Stimulated activated memory B cell treated with anti-CD40 and anti-IgM and Interleukin-4, amounts not matched to agents 10 μg/mL and 1 μg/mL and 100 μg/mL, for 72 hours (primary cell): Measurements from ENCODE around the gene FOLR2.
"Not testable (repeated sequence)": the region's sequence is repeated elsewhere in the genome, so short reads cannot be mapped to it uniquely, and the experiment has no call there.

Experiments used
- ATAC-seq: fragments of 150-1000 bp; cut with Tn5 transposase; 2 replicates; pipeline ENCODE4 v1.10.0; 2021
- H3K27ac Mint-ChIP-seq: one replicate; pipeline ENCODE4 v1.8.0; 2022; ENCODE audit warnings: mild to moderate bottlenecking, mixed read lengths
- H3K27me3 Mint-ChIP-seq: one replicate; pipeline ENCODE4 v1.8.0; 2022; ENCODE audit warnings: mixed read lengths
- H3K36me3 Mint-ChIP-seq: one replicate; pipeline ENCODE4 v1.8.0; 2022; ENCODE audit warnings: mixed read lengths
- H3K4me1 Mint-ChIP-seq: one replicate; pipeline ENCODE4 v1.8.0; 2022; ENCODE audit warnings: mixed read lengths
- H3K4me3 Mint-ChIP-seq: one replicate; pipeline ENCODE4 v1.8.0; 2022; ENCODE audit warnings: mild to moderate bottlenecking, moderate library complexity, mixed read lengths
- H3K9me3 Mint-ChIP-seq: one replicate; pipeline ENCODE4 v1.8.0; 2022; ENCODE audit warnings: mixed read lengths

FOLR2 gene

DNA sequence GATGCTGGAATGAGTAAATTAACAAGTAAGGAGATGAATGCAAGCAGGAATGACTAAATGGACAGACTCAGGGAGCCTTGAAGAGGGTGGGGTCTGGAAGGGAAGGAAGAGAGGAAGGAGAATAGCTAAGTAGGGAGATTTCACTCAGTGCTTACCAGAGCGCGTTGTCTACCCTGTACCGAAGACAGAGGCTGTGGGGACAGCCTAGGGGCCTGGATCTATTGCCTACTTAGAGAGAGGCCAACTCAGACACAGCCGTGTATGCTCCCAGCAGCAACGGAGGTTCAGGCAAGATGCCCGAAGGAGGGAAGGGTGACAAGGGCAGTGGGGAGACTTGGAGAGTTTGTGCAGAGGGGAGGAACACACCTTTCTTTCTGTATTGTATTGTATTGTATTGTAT is at the start of gene FOLR2:
FOLR2 (plus strand) TSS at position 157 of the 400 bp plus-strand sequence. CDS start 1,791 bp downstream, outside the sequence.
- H3K27ac Mint-ChIP-seq, result peak within 1 kb of the TSS; percentile 26
- no peak for ATAC-seq
- H3K9me3 Mint-ChIP-seq, result no peaks in the 10 kb centered on the region
- no peaks in the 10 kb centered on the region for H3K36me3 Mint-ChIP-seq
- peaks cover 41% of the 10 kb centered on the region for H3K4me1 Mint-ChIP-seq
- no peak within 1 kb of the TSS for H3K4me3 Mint-ChIP-seq
- H3K27me3 Mint-ChIP-seq, result no peaks in the 10 kb centered on the region

GRCh38 chr11:72169046-72169555 is 47.5 kb upstream of the FOLR2 start:
- not testable (repeated sequence) for H3K27ac Mint-ChIP-seq, ATAC-seq, H3K4me3 Mint-ChIP-seq, H3K4me1 Mint-ChIP-seq, H3K9me3 Mint-ChIP-seq, H3K36me3 Mint-ChIP-seq
- H3K27me3 Mint-ChIP-seq, result peaks cover 17% of the 10 kb centered on the region

DNA sequence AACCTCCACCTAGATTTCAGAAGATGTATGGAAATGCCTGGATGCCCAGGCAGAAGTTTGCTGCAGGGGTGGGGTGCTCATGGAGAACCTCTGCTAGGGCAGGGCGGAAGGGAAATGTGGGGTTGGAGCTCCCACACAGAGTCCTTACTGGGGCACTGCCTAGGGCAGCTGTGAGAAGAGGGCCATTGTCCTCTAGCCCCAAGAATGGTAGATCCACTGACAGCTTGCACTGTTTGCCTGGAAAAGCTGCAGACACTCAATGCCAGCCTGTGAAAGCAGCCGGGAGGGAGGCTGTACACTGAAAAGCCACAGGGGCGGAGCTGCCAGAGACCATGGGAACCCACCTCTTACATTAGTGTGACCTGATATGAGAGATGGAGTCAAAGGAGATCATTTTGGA is 46.8 kb upstream of the FOLR2 start:
- not testable (repeated sequence) for H3K36me3 Mint-ChIP-seq, H3K27ac Mint-ChIP-seq, H3K9me3 Mint-ChIP-seq, H3K4me1 Mint-ChIP-seq, H3K4me3 Mint-ChIP-seq, ATAC-seq
- peaks cover 17% of the 10 kb centered on the region for H3K27me3 Mint-ChIP-seq

- H3K9me3 Mint-ChIP-seq, H3K36me3 Mint-ChIP-seq, H3K4me3 Mint-ChIP-seq, H3K4me1 Mint-ChIP-seq, H3K27ac Mint-ChIP-seq: not testable (repeated sequence)
- ATAC-seq, result peak; percentile 8
- H3K27me3 Mint-ChIP-seq, result peaks cover 27% of the 10 kb centered on the region
These were observed 44.6 kb upstream of the FOLR2 start for GRCh38 chr11:72172043-72172442.

- H3K27me3 Mint-ChIP-seq, result peaks cover 39% of the 10 kb centered on the region
- H3K27ac Mint-ChIP-seq, result no peak overlapping the region
- no peak overlapping the region for H3K4me3 Mint-ChIP-seq
- no peak for ATAC-seq
- H3K4me1 Mint-ChIP-seq, result no peaks in the 10 kb centered on the region
- no peaks in the 10 kb centered on the region for H3K36me3 Mint-ChIP-seq
- H3K9me3 Mint-ChIP-seq, result no peaks in the 10 kb centered on the region
These were observed 43.3 kb upstream of the FOLR2 start for GRCh38 chr11:72173291-72173690.

- Mint-ChIP-seq H3K36me3 (no peaks in the 10 kb centered on the region), H3K9me3 (no peaks in the 10 kb centered on the region), H3K27me3 (peaks cover 40% of the 10 kb centered on the region), H3K27ac (no peak overlapping the region), H3K4me3 (no peak overlapping the region), H3K4me1 (no peaks in the 10 kb centered on the region)
- ATAC-seq, result no peak
These were observed 42.1 kb upstream of the FOLR2 start for GRCh38 chr11:72174302-72175070.

DNA sequence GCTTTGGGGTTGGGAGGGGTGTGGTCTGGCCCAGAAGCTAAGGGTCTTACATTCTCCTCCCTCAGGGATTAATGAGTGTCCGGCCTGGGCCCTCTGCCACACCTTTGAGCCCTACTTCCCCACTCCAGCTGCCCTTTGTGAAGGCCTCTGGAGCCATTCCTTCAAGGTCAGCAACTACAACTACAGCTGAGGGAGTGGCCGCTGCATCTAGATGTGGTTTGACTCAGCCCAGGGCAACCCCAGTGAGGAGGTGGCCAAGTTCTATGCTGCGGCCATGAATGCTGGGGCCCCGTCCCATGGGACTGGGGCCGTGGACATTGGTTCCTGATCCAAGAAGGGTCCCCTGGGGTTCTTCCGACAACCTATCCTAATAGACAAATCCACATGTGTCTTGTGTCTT is 38.9 kb upstream of the FOLR2 start:
- ATAC-seq, result no peak
- no peaks in the 10 kb centered on the region for H3K9me3 Mint-ChIP-seq
- no peaks in the 10 kb centered on the region for H3K36me3 Mint-ChIP-seq
- no peak overlapping the region for H3K4me3 Mint-ChIP-seq
- H3K27ac Mint-ChIP-seq, result no peak overlapping the region
- no peaks in the 10 kb centered on the region for H3K4me1 Mint-ChIP-seq
- H3K27me3 Mint-ChIP-seq, result peaks cover 49% of the 10 kb centered on the region

DNA sequence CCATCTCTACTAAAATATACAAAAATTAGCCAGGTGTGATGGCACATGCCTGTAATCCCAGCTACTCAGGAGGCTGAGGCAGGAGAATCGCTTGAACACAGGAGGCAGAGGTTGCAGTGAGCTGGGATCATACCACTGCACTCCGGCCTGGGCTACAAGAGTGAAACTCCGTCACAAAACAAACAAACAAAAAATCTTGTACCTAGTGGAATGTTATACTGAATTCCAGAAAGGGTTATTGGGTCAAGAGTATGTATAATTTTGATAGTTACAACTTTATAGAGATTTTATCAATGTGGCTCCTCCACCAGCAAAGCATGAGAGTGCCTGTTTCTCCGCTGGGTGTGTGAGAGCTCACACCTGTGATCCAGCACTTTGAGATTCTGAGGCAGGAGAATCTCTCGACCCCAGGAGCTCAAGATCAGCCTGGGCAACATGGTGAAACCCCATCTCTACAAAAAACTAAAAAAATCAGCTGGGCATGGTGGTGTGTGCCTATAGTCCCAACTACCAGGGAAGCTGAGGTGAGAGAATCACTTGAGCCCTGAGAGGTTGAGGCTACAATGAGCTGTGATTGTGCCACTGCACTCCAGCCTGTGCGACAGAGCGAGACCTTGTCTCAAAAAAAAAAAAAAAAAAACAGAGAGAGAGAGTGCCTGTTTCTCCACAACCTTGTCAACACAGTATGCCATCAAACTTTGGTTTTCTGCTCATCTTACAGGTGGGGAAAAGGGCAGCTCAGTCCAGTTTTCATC is 37.4 kb upstream of the FOLR2 start:
- ATAC-seq, result no peak
- H3K9me3 Mint-ChIP-seq, result no peaks in the 10 kb centered on the region
- no peak overlapping the region for H3K27ac Mint-ChIP-seq
- H3K4me1 Mint-ChIP-seq, result peaks cover 11% of the 10 kb centered on the region
- H3K36me3 Mint-ChIP-seq, result no peaks in the 10 kb centered on the region
- peaks cover 50% of the 10 kb centered on the region for H3K27me3 Mint-ChIP-seq
- H3K4me3 Mint-ChIP-seq, result no peak overlapping the region

GRCh38 chr11:72179804-72180396 is 36.7 kb upstream of the FOLR2 start:
- H3K4me1 Mint-ChIP-seq, result peaks cover 11% of the 10 kb centered on the region
- ATAC-seq, result no peak
- no peaks in the 10 kb centered on the region for H3K9me3 Mint-ChIP-seq
- H3K4me3 Mint-ChIP-seq, result no peak overlapping the region
- H3K27me3 Mint-ChIP-seq, result peaks cover 50% of the 10 kb centered on the region
- no peak overlapping the region for H3K27ac Mint-ChIP-seq
- H3K36me3 Mint-ChIP-seq, result no peaks in the 10 kb centered on the region

GRCh38 chr11:72180892-72181552 is 35.6 kb upstream of the FOLR2 start:
- not testable (repeated sequence) for H3K4me3 Mint-ChIP-seq, H3K36me3 Mint-ChIP-seq, H3K9me3 Mint-ChIP-seq, H3K27ac Mint-ChIP-seq, ATAC-seq
- Mint-ChIP-seq H3K4me1 (peaks cover 11% of the 10 kb centered on the region), H3K27me3 (peaks cover 50% of the 10 kb centered on the region)

GRCh38 chr11:72181553-72181958 is 35.0 kb upstream of the FOLR2 start:
- not testable (repeated sequence) for H3K4me3 Mint-ChIP-seq, H3K36me3 Mint-ChIP-seq, H3K9me3 Mint-ChIP-seq, H3K27ac Mint-ChIP-seq
- peaks cover 11% of the 10 kb centered on the region for H3K4me1 Mint-ChIP-seq
- peaks cover 45% of the 10 kb centered on the region for H3K27me3 Mint-ChIP-seq
- ATAC-seq, result peak; percentile 21

DNA sequence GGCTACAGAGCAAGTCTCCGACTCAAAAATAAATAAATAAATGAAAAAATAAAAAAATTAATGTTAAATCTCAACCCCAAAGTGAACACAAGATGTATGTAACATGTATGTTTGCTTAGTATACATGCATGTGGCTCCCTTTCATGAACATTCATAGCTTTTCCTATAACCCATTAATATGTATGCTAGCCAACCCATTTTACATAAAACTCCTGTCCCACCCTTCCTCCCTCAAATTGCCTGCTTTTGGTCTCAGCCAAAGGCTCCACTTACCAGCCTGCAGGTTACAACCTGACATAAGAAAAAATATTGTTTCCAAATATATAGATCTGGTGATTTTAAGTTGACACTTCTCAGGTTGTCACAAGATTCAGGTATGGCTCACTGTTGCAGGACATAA is 28.3 kb upstream of the FOLR2 start:
- peaks cover 5% of the 10 kb centered on the region for H3K27me3 Mint-ChIP-seq
- H3K27ac Mint-ChIP-seq, result no peak overlapping the region
- H3K9me3 Mint-ChIP-seq, result no peaks in the 10 kb centered on the region
- no peaks in the 10 kb centered on the region for H3K36me3 Mint-ChIP-seq
- H3K4me3 Mint-ChIP-seq, result no peak overlapping the region
- peaks cover 5% of the 10 kb centered on the region for H3K4me1 Mint-ChIP-seq
- ATAC-seq, result no peak

- Mint-ChIP-seq H3K4me1 (no peaks in the 10 kb centered on the region), H3K4me3 (no peak overlapping the region), H3K9me3 (no peaks in the 10 kb centered on the region), H3K27ac (no peak overlapping the region), H3K36me3 (no peaks in the 10 kb centered on the region), H3K27me3 (no peaks in the 10 kb centered on the region)
- no peak for ATAC-seq
These were observed 26.9 kb upstream of the FOLR2 start for GRCh38 chr11:72189455-72190250.

DNA sequence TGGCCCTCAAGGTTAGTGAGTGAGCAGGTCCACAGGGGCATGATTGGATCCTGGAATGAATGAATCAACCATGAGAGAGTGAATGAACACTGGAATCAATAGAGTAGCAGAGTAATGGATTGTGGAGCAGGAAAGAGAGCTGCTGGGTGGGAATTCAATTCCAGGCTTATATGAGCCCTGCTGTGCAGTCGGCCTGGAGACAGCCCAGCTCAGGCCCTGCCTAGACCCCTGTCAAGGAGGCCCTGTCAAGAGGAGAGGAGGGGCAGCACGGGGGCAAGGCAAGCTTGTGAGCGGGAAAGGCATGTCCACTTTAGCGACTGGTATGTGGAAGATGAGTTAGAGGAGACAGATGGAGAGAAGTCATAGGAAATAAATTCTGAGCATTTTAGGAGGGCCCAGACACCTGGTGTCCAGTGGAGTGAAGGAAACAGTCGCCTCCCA is 25.9 kb upstream of the FOLR2 start:
- Mint-ChIP-seq H3K27me3 (no peaks in the 10 kb centered on the region), H3K36me3 (no peaks in the 10 kb centered on the region), H3K4me3 (no peak overlapping the region), H3K9me3 (no peaks in the 10 kb centered on the region), H3K4me1 (no peaks in the 10 kb centered on the region), H3K27ac (no peak overlapping the region)
- ATAC-seq, result no peak
